Ureter (tissue), 1 donor: ENCODE results near the gene SBK3. TPM values are rescaled to one million over a fixed set of nuclear protein-coding genes. Genes with fewer than 3 reads are reported as not detected.
"Not testable (repeated sequence)": the region's sequence is repeated elsewhere in the genome, so short reads cannot be mapped to it uniquely, and the experiment has no call there.

Experiments used
- DNase-seq: peaks from one replicate; pipeline ENCODE4 v3.0.0-alpha.2; 2020; ENCODE audit warnings: low spot score
- total RNA-seq: library from RNA; stranded (reverse); gene quantifications from one replicate; pipeline ENCODE4 v1.2.4, GENCODE V29; 2023
- donor health status: DM: yes; HTN: yes; CAD: no.

SBK3 gene
- total RNA-seq, 1 donor from 2014 or later: 0.39 TPM

- DNase-seq: no peak
These were observed 31.4 kb upstream of the SBK3 start for GRCh38 chr19:55576746-55577145.

- DNase-seq: not testable (repeated sequence)
These were observed 28.6 kb upstream of the SBK3 start for GRCh38 chr19:55573929-55574328.

- DNase-seq: not testable (repeated sequence)
These were observed 24.1 kb upstream of the SBK3 start for GRCh38 chr19:55569477-55569876.

- DNase-seq: no peak
These were observed 22.5 kb upstream of the SBK3 start for GRCh38 chr19:55567708-55568328.

- no peak for DNase-seq
These were observed 21.5 kb upstream of the SBK3 start for GRCh38 chr19:55566823-55567222.

- no peak for DNase-seq
These were observed 17.9 kb upstream of the SBK3 start for GRCh38 chr19:55563261-55563690.

GRCh38 chr19:55559684-55560083 lies 14.3 kb upstream of the SBK3 start:
- DNase-seq: no peak

- DNase-seq: no peak
These were observed 9.4 kb upstream of the SBK3 start for GRCh38 chr19:55554741-55555152.

- DNase-seq: no peak
These were observed 9.0 kb upstream of the SBK3 start for GRCh38 chr19:55554302-55554701.

GRCh38 chr19:55553217-55554182 lies 8.2 kb upstream of the SBK3 start:
- DNase-seq: no peak

- DNase-seq: no peak
These were observed 7.3 kb upstream of the SBK3 start for GRCh38 chr19:55552620-55553019.

- DNase-seq: no peak
These were observed 6.9 kb upstream of the SBK3 start for GRCh38 chr19:55552206-55552605.

- no peak for DNase-seq
These were observed 4.9 kb upstream of the SBK3 start for GRCh38 chr19:55550321-55550650.

- DNase-seq: no peak
These were observed 4.4 kb upstream of the SBK3 start for GRCh38 chr19:55549500-55550320.

- peak; percentile 84 for DNase-seq
These were observed 1.7 kb upstream of the SBK3 start for GRCh38 chr19:55546822-55547614.

- no peak for DNase-seq
These were observed 668 bp upstream of the SBK3 start for GRCh38 chr19:55546011-55546410.

GRCh38 chr19:55544776-55545439 lies 435 bp downstream of the SBK3 start:
- no peak for DNase-seq

- no peak for DNase-seq
These were observed 1.3 kb downstream of the SBK3 start for GRCh38 chr19:55544014-55544413.

- DNase-seq: no peak
These were observed 1.8 kb downstream of the SBK3 start for GRCh38 chr19:55543567-55543966.

- no peak for DNase-seq
These were observed 3.0 kb downstream of the SBK3 start for GRCh38 chr19:55542292-55542855.

GRCh38 chr19:55541091-55541490 lies 4.3 kb downstream of the SBK3 start:
- DNase-seq: no peak
